GM12801 (cell line): Measurements from ENCODE around the gene XRCC2.

ENCODE experiments used
- TF ChIP-seq, protein P1 (sequence below): IDR thresholded peaks from one replicate; pipeline ENCODE4 v1.5.1; 2011; ENCODE audit warnings: control low read depth; ENCODE audit not compliant: insufficient read length; ENCODE audit errors: extremely low read depth

XRCC2 gene

DNA sequence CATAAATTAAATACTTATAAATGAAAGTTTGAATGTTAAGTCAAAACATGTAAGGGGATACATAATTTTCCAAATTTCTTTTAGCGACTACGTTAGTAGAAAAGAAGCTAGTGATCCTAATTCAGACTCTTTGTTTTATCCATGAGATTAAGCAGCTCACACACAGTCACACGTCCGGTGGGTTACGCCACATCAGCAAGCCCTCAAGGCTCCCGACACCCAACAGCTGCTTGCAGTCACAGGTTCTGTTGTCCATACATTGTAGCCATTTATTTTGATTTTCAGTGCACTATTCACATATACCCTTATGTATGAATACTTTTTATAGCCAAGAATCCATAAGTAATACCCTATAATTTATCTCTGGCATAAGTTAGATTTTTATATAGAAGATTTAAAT, 39.5 kb downstream of the XRCC2 start:
- TF ChIP-seq, protein P1, sequence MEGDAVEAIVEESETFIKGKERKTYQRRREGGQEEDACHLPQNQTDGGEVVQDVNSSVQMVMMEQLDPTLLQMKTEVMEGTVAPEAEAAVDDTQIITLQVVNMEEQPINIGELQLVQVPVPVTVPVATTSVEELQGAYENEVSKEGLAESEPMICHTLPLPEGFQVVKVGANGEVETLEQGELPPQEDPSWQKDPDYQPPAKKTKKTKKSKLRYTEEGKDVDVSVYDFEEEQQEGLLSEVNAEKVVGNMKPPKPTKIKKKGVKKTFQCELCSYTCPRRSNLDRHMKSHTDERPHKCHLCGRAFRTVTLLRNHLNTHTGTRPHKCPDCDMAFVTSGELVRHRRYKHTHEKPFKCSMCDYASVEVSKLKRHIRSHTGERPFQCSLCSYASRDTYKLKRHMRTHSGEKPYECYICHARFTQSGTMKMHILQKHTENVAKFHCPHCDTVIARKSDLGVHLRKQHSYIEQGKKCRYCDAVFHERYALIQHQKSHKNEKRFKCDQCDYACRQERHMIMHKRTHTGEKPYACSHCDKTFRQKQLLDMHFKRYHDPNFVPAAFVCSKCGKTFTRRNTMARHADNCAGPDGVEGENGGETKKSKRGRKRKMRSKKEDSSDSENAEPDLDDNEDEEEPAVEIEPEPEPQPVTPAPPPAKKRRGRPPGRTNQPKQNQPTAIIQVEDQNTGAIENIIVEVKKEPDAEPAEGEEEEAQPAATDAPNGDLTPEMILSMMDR, result no peak

DNA sequence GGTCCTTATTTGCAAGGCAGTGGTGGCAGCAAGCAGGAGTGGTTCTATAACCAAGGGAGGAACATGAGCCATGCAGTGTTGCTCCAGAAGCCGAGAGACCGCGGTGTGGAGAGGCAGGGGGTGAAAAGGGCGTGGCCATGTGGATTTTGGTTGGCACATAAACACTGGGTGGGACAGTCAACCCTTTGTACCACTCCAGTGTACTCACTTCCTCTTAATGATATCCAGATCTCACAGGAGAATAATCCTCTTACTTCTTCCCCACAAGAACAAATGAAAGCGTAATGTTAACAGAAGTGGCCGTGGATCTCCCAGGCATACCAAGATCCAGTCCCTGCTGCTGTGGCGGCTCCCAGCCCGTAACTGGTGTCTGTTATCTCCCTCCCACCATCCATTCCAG, 42.4 kb downstream of the XRCC2 start:
- TF ChIP-seq, protein P1, result no peak

DNA sequence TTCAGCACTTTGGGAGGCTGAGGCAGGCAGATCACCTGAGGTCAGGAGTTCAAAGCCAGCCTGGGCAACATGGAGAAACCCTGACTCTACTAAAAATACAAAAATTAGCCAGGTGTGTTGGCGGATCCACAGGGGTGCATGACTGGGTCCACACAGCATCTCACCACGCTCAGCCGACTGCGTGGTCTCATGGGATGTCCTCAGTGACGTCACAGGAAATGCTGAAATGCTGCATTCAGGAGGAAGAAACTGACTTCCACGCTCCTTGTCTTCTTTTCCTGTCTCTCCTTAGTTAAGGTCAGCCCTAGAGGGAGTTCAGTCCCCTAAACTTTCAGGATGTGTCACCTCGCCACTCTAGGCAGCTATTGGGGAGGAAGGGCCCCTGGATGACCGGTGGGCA, 42.9 kb downstream of the XRCC2 start:
- TF ChIP-seq, protein P1, result no peak

DNA sequence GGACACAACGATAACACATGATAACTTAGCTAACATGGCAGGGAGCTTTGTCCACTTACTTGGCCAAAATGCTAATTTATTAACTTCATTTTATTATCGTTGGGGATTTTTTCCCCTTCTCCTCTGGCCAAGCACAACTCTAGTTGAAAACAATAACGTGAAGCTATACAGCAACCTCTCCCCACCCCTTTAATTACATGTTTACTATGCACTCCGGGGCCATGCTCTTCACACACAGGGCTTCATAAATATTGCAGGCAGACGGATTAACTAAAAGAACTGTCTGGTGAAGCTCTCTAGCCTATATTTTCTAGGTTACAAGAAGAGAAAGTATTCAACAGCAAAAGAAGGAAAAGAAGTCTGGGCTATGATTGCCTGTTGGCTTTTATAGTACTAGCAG, 51.7 kb downstream of the XRCC2 start:
- TF ChIP-seq, protein P1, result no peak

DNA sequence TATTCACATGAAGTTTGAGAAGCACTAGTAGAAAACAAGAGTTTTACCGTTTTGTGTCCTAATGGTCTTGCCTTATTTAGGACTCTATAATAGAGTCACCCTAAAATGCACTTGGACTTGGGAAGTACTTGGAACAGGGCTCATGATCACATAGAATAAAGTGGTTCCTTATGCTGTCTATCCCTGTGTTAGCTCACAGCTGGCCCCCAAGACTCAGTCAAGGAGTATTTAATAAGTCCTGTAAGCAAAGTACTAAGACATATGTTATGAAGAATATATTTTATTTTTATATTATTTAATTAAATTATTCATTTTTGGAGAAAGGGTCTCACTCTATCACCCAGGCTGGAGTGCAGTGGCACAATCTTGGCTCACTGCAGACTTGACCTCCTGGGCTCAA, 54.5 kb downstream of the XRCC2 start:
- TF ChIP-seq, protein P1, result no peak

DNA sequence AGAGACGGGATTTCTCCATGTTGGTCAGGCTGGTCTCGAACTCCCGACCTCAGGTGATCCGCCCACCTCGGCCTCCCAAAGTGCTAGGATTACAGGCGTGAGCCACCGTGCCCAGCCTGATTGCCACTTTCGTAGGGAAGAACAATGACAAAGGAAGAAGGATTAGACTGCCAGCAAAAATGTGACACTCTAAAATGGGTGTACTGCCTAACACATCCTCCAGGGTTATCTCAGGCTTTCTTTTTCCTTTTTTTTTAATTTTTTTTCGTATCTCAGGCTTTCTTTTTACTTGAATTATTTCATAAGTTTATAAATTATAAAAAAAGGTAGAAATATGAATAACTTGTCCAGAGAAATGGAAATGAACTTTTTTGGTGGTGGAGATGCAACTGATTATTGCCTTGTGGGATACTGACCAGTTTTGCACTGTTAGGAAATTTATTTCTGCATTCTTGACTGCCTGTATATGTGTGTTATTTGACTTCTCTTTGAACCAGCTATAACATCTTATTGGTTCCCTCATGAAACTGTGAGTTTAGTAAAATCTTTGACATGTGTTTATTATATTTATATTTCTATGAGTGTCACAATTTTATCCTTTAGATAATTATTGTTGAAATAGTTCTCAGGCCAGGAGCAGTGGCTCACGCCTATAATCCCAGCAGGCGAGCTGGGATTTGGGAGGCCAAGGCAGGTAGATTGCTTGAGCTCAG, 56.8 kb downstream of the XRCC2 start:
- TF ChIP-seq, protein P1, result no peak

DNA sequence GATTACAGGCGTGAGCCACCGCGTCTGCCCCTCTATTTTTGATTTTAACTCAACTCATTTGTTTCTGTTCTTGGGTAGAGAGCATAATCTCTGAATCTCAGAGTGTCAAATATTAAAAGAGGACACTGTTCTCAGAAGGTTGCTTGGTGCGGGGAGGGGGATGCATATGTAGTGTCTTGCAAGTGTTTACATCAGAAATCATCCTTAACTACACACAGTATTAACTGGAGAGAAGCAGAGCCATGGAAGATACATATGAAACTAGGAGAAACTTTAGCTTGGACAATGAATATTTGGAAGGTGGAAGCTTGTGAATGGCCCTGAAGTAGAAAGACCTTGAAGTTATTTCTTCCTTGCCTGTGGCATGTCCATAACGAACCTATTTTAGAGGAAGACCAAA, 57.5 kb downstream of the XRCC2 start:
- TF ChIP-seq, protein P1, result no peak
